Activated T-helper 1 cell treated with anti-CD3 and anti-CD28 coated beads, Interleukin-12 subunit alpha, Interleukin-12 subunit beta, Interleukin-2, Interleukin-4 antibody, amounts not matched to agents 30 ng/mL and 10 ng/mL and 1 ng/mL, durations not matched to agents 14 hours and 24 hours and 36 hours (primary cell): ENCODE results near the gene NBAS. TPM values are rescaled to one million over a fixed set of nuclear protein-coding genes. Genes with fewer than 3 reads are reported as not detected.
A peak's percentile ranks its signal among the peaks of the same experiment; 100 is the strongest.

ENCODE experiments used
- DNase-seq: peaks from one replicate; pipeline ENCODE4 v3.0.0; 2021; ENCODE audit warnings: low spot score
- H3K27ac Mint-ChIP-seq: one replicate; pipeline ENCODE4 v1.8.0; 2021; ENCODE audit warnings: mild to moderate bottlenecking, mixed read lengths
- H3K27me3 Mint-ChIP-seq: one replicate; pipeline ENCODE4 v1.8.0; 2022; ENCODE audit warnings: mild to moderate bottlenecking, moderate library complexity, mixed read lengths; ENCODE audit not compliant: insufficient read depth
- H3K36me3 Mint-ChIP-seq: one replicate; pipeline ENCODE4 v1.8.0; 2021; ENCODE audit warnings: low read depth, mixed read lengths
- H3K4me1 Mint-ChIP-seq: one replicate; pipeline ENCODE4 v1.8.0; 2021; ENCODE audit warnings: low read depth, mixed read lengths
- H3K4me3 Mint-ChIP-seq: one replicate; pipeline ENCODE4 v1.8.0; 2021; ENCODE audit warnings: mild to moderate bottlenecking, moderate library complexity, mixed read lengths
- H3K9me3 Mint-ChIP-seq: one replicate; pipeline ENCODE4 v1.8.0; 2021; ENCODE audit warnings: mixed read lengths
- intact Hi-C: fragments of 100-400 bp; cut with micrococcal nuclease; formaldehyde crosslinking; loops from one replicate; pipeline ENCODE4 v1.15.1; 2024
- total RNA-seq: library from RNA; stranded (reverse); gene quantifications from 2 replicates; pipeline ENCODE4 v1.2.3, GENCODE V29; 2022

NBAS gene
- total RNA-seq, 1 donor from 2014 or later: 33.6 TPM

GRCh38 chr2:15145919-15146318, 415.2 kb downstream of the NBAS start:
- Mint-ChIP-seq H3K9me3 (peaks cover 15% of the 10 kb centered on the region), H3K4me3 (no peak overlapping the region), H3K36me3 (peaks cover 9% of the 10 kb centered on the region)

GRCh38 chr2:15145046-15145817, 415.9 kb downstream of the NBAS start:
- no peak overlapping the region for H3K27ac Mint-ChIP-seq
- H3K27me3 Mint-ChIP-seq: no peaks in the 10 kb centered on the region
- peaks cover 12% of the 10 kb centered on the region for H3K36me3 Mint-ChIP-seq
- peaks cover 18% of the 10 kb centered on the region for H3K9me3 Mint-ChIP-seq
- H3K4me1 Mint-ChIP-seq: peaks cover 25% of the 10 kb centered on the region
- no peak for DNase-seq
- intact Hi-C loops: no loop called here
- no peak overlapping the region for H3K4me3 Mint-ChIP-seq

More at GRCh38 chr2:15145919-15146318, 415.2 kb downstream of the NBAS start:
- DNase-seq: no peak
- intact Hi-C loops: no loop called here
- Mint-ChIP-seq H3K27me3 (no peaks in the 10 kb centered on the region), H3K27ac (no peak overlapping the region), H3K4me1 (peaks cover 24% of the 10 kb centered on the region)

GRCh38 chr2:15142069-15142689, 419.0 kb downstream of the NBAS start:
- Mint-ChIP-seq H3K4me3 (peak overlapping the region; percentile 53), H3K4me1 (peaks cover 25% of the 10 kb centered on the region), H3K9me3 (peaks cover 30% of the 10 kb centered on the region), H3K36me3 (peaks cover 17% of the 10 kb centered on the region), H3K27me3 (no peaks in the 10 kb centered on the region), H3K27ac (peak overlapping the region; percentile 92)
- DNase-seq: peak; percentile 72
- intact Hi-C loops: loop anchor here (1.0 kb wide), 5 partner anchors 12 to 449 kb away; partner anchors contain the start of genes DDX1 and NBAS

- intact Hi-C loops: no loop called here
Measured at GRCh38 chr2:15141211-15141610, 419.9 kb downstream of the NBAS start.

GRCh38 chr2:15136639-15137038, 424.5 kb downstream of the NBAS start:
- H3K9me3 Mint-ChIP-seq: peaks cover 19% of the 10 kb centered on the region
- intact Hi-C loops: no loop called here
- peaks cover 9% of the 10 kb centered on the region for H3K4me1 Mint-ChIP-seq
- no peaks in the 10 kb centered on the region for H3K27me3 Mint-ChIP-seq
- DNase-seq: no peak
- H3K27ac Mint-ChIP-seq: no peak overlapping the region
- H3K36me3 Mint-ChIP-seq: peaks cover 14% of the 10 kb centered on the region
- H3K4me3 Mint-ChIP-seq: no peak overlapping the region

More at GRCh38 chr2:15141211-15141610, 419.9 kb downstream of the NBAS start:
- Mint-ChIP-seq H3K4me1 (peaks cover 25% of the 10 kb centered on the region), H3K27ac (peak overlapping the region; percentile 92), H3K9me3 (peaks cover 30% of the 10 kb centered on the region), H3K27me3 (no peaks in the 10 kb centered on the region), H3K36me3 (peaks cover 19% of the 10 kb centered on the region), H3K4me3 (peak overlapping the region; percentile 34)
- DNase-seq: no peak

- Mint-ChIP-seq H3K9me3 (peaks cover 10% of the 10 kb centered on the region), H3K27ac (no peak overlapping the region), H3K27me3 (no peaks in the 10 kb centered on the region), H3K36me3 (peaks cover 7% of the 10 kb centered on the region), H3K4me3 (no peak overlapping the region), H3K4me1 (no peaks in the 10 kb centered on the region)
- intact Hi-C loops: no loop called here
- no peak for DNase-seq
Measured at GRCh38 chr2:15134957-15135356, 426.2 kb downstream of the NBAS start.

- Mint-ChIP-seq H3K36me3 (peaks cover 4% of the 10 kb centered on the region), H3K4me3 (no peak overlapping the region), H3K4me1 (no peaks in the 10 kb centered on the region), H3K27me3 (no peaks in the 10 kb centered on the region), H3K9me3 (no peaks in the 10 kb centered on the region), H3K27ac (no peak overlapping the region)
- no peak for DNase-seq
- intact Hi-C loops: no loop called here
Measured at GRCh38 chr2:15133461-15133860, 427.7 kb downstream of the NBAS start.

- DNase-seq: no peak
- H3K9me3 Mint-ChIP-seq: peaks cover 4% of the 10 kb centered on the region
- no peaks in the 10 kb centered on the region for H3K4me1 Mint-ChIP-seq
- H3K27ac Mint-ChIP-seq: no peak overlapping the region
- no peak overlapping the region for H3K4me3 Mint-ChIP-seq
- intact Hi-C loops: no loop called here
- peaks cover 1% of the 10 kb centered on the region for H3K27me3 Mint-ChIP-seq
- H3K36me3 Mint-ChIP-seq: no peaks in the 10 kb centered on the region
Measured at GRCh38 chr2:15128846-15129245, 432.3 kb downstream of the NBAS start.

- no peak overlapping the region for H3K27ac Mint-ChIP-seq
- intact Hi-C loops: no loop called here
- no peaks in the 10 kb centered on the region for H3K36me3 Mint-ChIP-seq
- peaks cover 7% of the 10 kb centered on the region for H3K9me3 Mint-ChIP-seq
- no peaks in the 10 kb centered on the region for H3K4me1 Mint-ChIP-seq
- H3K4me3 Mint-ChIP-seq: no peak overlapping the region
- H3K27me3 Mint-ChIP-seq: peaks cover 1% of the 10 kb centered on the region
- no peak for DNase-seq
Measured at GRCh38 chr2:15127876-15128275, 433.3 kb downstream of the NBAS start.

- no peaks in the 10 kb centered on the region for H3K4me1 Mint-ChIP-seq
Measured at GRCh38 chr2:15127301-15127700, 433.8 kb downstream of the NBAS start.

GRCh38 chr2:15126373-15126772, 434.8 kb downstream of the NBAS start:
- no peak for DNase-seq
- Mint-ChIP-seq H3K4me3 (no peak overlapping the region), H3K36me3 (no peaks in the 10 kb centered on the region), H3K9me3 (peaks cover 14% of the 10 kb centered on the region), H3K27ac (no peak overlapping the region), H3K4me1 (no peaks in the 10 kb centered on the region), H3K27me3 (peaks cover 1% of the 10 kb centered on the region)
- intact Hi-C loops: no loop called here

More at GRCh38 chr2:15127301-15127700, 433.8 kb downstream of the NBAS start:
- Mint-ChIP-seq H3K4me3 (no peak overlapping the region), H3K27ac (no peak overlapping the region), H3K27me3 (peaks cover 1% of the 10 kb centered on the region), H3K36me3 (no peaks in the 10 kb centered on the region), H3K9me3 (peaks cover 8% of the 10 kb centered on the region)
- intact Hi-C loops: no loop called here
- DNase-seq: no peak

- Mint-ChIP-seq H3K4me1 (peaks cover 11% of the 10 kb centered on the region), H3K27ac (no peak overlapping the region), H3K4me3 (no peak overlapping the region), H3K27me3 (no peaks in the 10 kb centered on the region), H3K36me3 (no peaks in the 10 kb centered on the region), H3K9me3 (peaks cover 14% of the 10 kb centered on the region)
- no peak for DNase-seq
- intact Hi-C loops: no loop called here
Measured at GRCh38 chr2:15122915-15123314, 438.2 kb downstream of the NBAS start.

GRCh38 chr2:15120631-15121030, 440.5 kb downstream of the NBAS start:
- no peak overlapping the region for H3K4me3 Mint-ChIP-seq
- no peaks in the 10 kb centered on the region for H3K36me3 Mint-ChIP-seq
- no peaks in the 10 kb centered on the region for H3K27me3 Mint-ChIP-seq
- no peak overlapping the region for H3K27ac Mint-ChIP-seq
- H3K4me1 Mint-ChIP-seq: peaks cover 11% of the 10 kb centered on the region
- intact Hi-C loops: no loop called here
- peaks cover 14% of the 10 kb centered on the region for H3K9me3 Mint-ChIP-seq
- no peak for DNase-seq
